ES-I3 (cell line): ENCODE measurements around the gene RASGRF2.

Experiments
- H3K36me3 ChIP-seq: 2 replicates; pipeline ENCODE4 v1.6.1; 2013; ENCODE audit warnings: mild to moderate bottlenecking, low read length, control low read depth, moderate library complexity; ENCODE audit not compliant: insufficient read depth
- H3K4me1 ChIP-seq: 2 replicates; pipeline ENCODE4 v1.6.1; 2013; ENCODE audit warnings: mild to moderate bottlenecking, control low read depth, low read length; ENCODE audit not compliant: insufficient read depth
- H3K9ac ChIP-seq: 2 replicates; pipeline ENCODE4 v1.6.1; 2013; ENCODE audit warnings: low read depth, mild to moderate bottlenecking, low read length, moderate library complexity
- H3K9me3 ChIP-seq: 2 replicates; pipeline ENCODE4 v1.6.1; 2013; ENCODE audit warnings: mild to moderate bottlenecking, low read length, moderate library complexity; ENCODE audit not compliant: control insufficient read depth, insufficient read depth

The RASGRF2 gene

GRCh38 chr5:81188962-81189361, 228.8 kb downstream of the RASGRF2 start:
- Histone ChIP-seq H3K9ac (no peak overlapping the region), H3K36me3 (no peaks in the 10 kb centered on the region), H3K4me1 (no peaks in the 10 kb centered on the region; the same call in 1 of the 2 replicates)

GRCh38 chr5:81189875-81190498, 229.8 kb downstream of the RASGRF2 start:
- no peaks in the 10 kb centered on the region for H3K36me3 ChIP-seq
- H3K9me3 ChIP-seq, result no peaks in the 10 kb centered on the region
- H3K9ac ChIP-seq, result no peak overlapping the region
- peaks cover 5% of the 10 kb centered on the region; the same call in 1 of the 2 replicates for H3K4me1 ChIP-seq

More at GRCh38 chr5:81188962-81189361, 228.8 kb downstream of the RASGRF2 start:
- no peaks in the 10 kb centered on the region for H3K9me3 ChIP-seq

GRCh38 chr5:81191726-81192372, 231.7 kb downstream of the RASGRF2 start:
- Histone ChIP-seq H3K9ac (no peak overlapping the region), H3K36me3 (no peaks in the 10 kb centered on the region), H3K9me3 (no peaks in the 10 kb centered on the region), H3K4me1 (peaks cover 5% of the 10 kb centered on the region; the same call in 1 of the 2 replicates)

GRCh38 chr5:81192373-81192750, 232.2 kb downstream of the RASGRF2 start:
- H3K9me3 ChIP-seq, result no peaks in the 10 kb centered on the region
- H3K36me3 ChIP-seq, result no peaks in the 10 kb centered on the region
- H3K4me1 ChIP-seq, result peaks cover 5% of the 10 kb centered on the region; the same call in 1 of the 2 replicates
- H3K9ac ChIP-seq, result no peak overlapping the region

GRCh38 chr5:81194633-81195334, 234.6 kb downstream of the RASGRF2 start:
- Histone ChIP-seq H3K4me1 (peaks cover 5% of the 10 kb centered on the region; the same call in 1 of the 2 replicates), H3K36me3 (no peaks in the 10 kb centered on the region), H3K9ac (no peak overlapping the region; the same call in 1 of the 2 replicates), H3K9me3 (no peaks in the 10 kb centered on the region)

GRCh38 chr5:81195335-81195929, 235.3 kb downstream of the RASGRF2 start:
- no peak overlapping the region for H3K9ac ChIP-seq
- H3K36me3 ChIP-seq, result no peaks in the 10 kb centered on the region
- H3K9me3 ChIP-seq, result no peaks in the 10 kb centered on the region
- H3K4me1 ChIP-seq, result peaks cover 5% of the 10 kb centered on the region; the same call in 1 of the 2 replicates

- Histone ChIP-seq H3K4me1 (no peaks in the 10 kb centered on the region), H3K36me3 (peaks cover 7% of the 10 kb centered on the region), H3K9me3 (no peaks in the 10 kb centered on the region), H3K9ac (no peak overlapping the region)
These were observed 242.5 kb downstream of the RASGRF2 start for GRCh38 chr5:81202655-81203054.

GRCh38 chr5:81203729-81204128, 243.6 kb downstream of the RASGRF2 start:
- Histone ChIP-seq H3K4me1 (no peaks in the 10 kb centered on the region), H3K36me3 (peaks cover 7% of the 10 kb centered on the region), H3K9ac (no peak overlapping the region), H3K9me3 (no peaks in the 10 kb centered on the region)

GRCh38 chr5:81204205-81204604, 244.0 kb downstream of the RASGRF2 start:
- H3K9me3 ChIP-seq, result no peaks in the 10 kb centered on the region
- peaks cover 7% of the 10 kb centered on the region for H3K36me3 ChIP-seq
- no peaks in the 10 kb centered on the region for H3K4me1 ChIP-seq

GRCh38 chr5:81205058-81205457, 244.9 kb downstream of the RASGRF2 start:
- Histone ChIP-seq H3K9ac (no peak overlapping the region), H3K36me3 (peaks cover 7% of the 10 kb centered on the region), H3K9me3 (no peaks in the 10 kb centered on the region), H3K4me1 (no peaks in the 10 kb centered on the region)

More at GRCh38 chr5:81204205-81204604, 244.0 kb downstream of the RASGRF2 start:
- H3K9ac ChIP-seq, result no peak overlapping the region

GRCh38 chr5:81207009-81207408, 246.8 kb downstream of the RASGRF2 start:
- Histone ChIP-seq H3K36me3 (peaks cover 7% of the 10 kb centered on the region), H3K9me3 (no peaks in the 10 kb centered on the region), H3K9ac (no peak overlapping the region), H3K4me1 (no peaks in the 10 kb centered on the region)

GRCh38 chr5:81208904-81209303, 248.7 kb downstream of the RASGRF2 start:
- H3K9me3 ChIP-seq, result no peaks in the 10 kb centered on the region
- H3K36me3 ChIP-seq, result no peaks in the 10 kb centered on the region
- H3K9ac ChIP-seq, result no peak overlapping the region
- no peaks in the 10 kb centered on the region; the same call in 1 of the 2 replicates for H3K4me1 ChIP-seq

- H3K36me3 ChIP-seq, result no peaks in the 10 kb centered on the region
These were observed 249.2 kb downstream of the RASGRF2 start for GRCh38 chr5:81209386-81209785.

GRCh38 chr5:81209869-81210493, 249.8 kb downstream of the RASGRF2 start:
- no peak overlapping the region for H3K9ac ChIP-seq
- no peaks in the 10 kb centered on the region for H3K36me3 ChIP-seq
- H3K4me1 ChIP-seq, result no peaks in the 10 kb centered on the region; the same call in 1 of the 2 replicates
- no peaks in the 10 kb centered on the region for H3K9me3 ChIP-seq

More at GRCh38 chr5:81209386-81209785, 249.2 kb downstream of the RASGRF2 start:
- H3K9me3 ChIP-seq, result no peaks in the 10 kb centered on the region
- H3K9ac ChIP-seq, result no peak overlapping the region
- H3K4me1 ChIP-seq, result no peaks in the 10 kb centered on the region; the same call in 1 of the 2 replicates
